Right ventricle myocardium superior (tissue), 1 donor: Measurements from ENCODE around the gene CCDC88C. TPM values are rescaled to one million over a fixed set of nuclear protein-coding genes. Genes with fewer than 3 reads are reported as not detected.
"Not testable (repeated sequence)": the region's sequence is repeated elsewhere in the genome, so short reads cannot be mapped to it uniquely, and the experiment has no call there.

Source experiments
- ATAC-seq: fragments of 200-7000 bp; cut with Tn5 transposase; one replicate; pipeline ENCODE4 v1.9.1; 2020; ENCODE audit warnings: mild to moderate bottlenecking; ENCODE audit not compliant: poor library complexity
- DNase-seq: peaks from one replicate; pipeline ENCODE4 v3.0.0-alpha.2; 2020
- intact Hi-C: fragments of 100-400 bp; cut with DNase I; formaldehyde crosslinking; loops from one replicate; pipeline ENCODE4 v1.11.2; 2022
- total RNA-seq: library from RNA; stranded (reverse); fragmentation: NEBNext Ultra II Directional; extraction: Animal tissue kit (Norgen Biotek cat#: 25700); gene quantifications from one replicate; pipeline ENCODE4 v1.2.1, GENCODE V29; 2021
- donor health status: DM: no; HTN: yes; CAD: no; lungs with severe emphysema.

CCDC88C gene
- total RNA-seq, 1 donor from 2014 or later: 2.9 TPM

DNA sequence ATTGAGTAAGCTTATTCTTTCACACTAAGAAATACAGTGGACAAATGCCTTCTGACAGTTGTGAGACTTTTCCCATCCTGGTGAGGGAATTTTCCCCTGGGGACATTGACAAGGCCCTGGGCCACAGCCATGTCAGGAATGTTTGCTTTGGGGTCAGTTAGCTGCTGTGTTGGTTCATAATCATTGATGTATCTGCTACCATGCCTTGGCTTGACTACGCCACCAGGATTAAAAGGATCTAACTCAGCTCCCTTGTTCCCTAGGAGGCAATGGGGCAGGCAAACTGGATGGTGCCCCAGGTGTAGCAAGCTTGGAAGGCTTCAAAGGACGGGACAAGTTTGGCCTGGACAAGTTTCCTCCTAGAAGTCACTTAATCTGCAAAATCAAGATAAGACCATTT is 3.1 kb upstream of the CCDC88C start:
- intact Hi-C loops: no loop called here
- DNase-seq (no peak), ATAC-seq (no peak)

GRCh38 chr14:91419451-91419850 is 1.8 kb upstream of the CCDC88C start:
- ATAC-seq (no peak), DNase-seq (no peak)
- intact Hi-C loops: loop anchor here (2.0 kb wide), 1 partner anchor 97 kb away; no protein-coding TSS in a partner anchor

DNA sequence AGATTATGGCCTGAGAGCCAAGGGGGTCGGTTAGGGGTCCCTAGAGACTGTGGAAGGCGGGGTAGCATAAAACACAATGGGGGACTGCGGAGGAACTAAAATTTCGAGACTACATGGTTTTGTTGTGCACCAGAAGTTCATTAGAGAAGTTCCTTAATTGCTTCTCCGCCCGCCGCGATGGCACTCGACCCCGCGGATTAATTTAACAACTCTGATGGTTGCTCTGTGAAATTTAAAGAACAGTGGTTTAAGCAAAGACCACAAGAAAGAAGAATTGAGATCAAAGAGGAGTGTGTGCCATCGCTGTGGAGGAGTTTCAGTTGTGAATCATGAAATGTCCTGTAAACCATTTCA is 1.4 kb upstream of the CCDC88C start:
- no peak for DNase-seq
- no peak for ATAC-seq
- intact Hi-C loops: loop anchor here (2.0 kb wide), 1 partner anchor 96 kb away; no protein-coding TSS in a partner anchor

DNA sequence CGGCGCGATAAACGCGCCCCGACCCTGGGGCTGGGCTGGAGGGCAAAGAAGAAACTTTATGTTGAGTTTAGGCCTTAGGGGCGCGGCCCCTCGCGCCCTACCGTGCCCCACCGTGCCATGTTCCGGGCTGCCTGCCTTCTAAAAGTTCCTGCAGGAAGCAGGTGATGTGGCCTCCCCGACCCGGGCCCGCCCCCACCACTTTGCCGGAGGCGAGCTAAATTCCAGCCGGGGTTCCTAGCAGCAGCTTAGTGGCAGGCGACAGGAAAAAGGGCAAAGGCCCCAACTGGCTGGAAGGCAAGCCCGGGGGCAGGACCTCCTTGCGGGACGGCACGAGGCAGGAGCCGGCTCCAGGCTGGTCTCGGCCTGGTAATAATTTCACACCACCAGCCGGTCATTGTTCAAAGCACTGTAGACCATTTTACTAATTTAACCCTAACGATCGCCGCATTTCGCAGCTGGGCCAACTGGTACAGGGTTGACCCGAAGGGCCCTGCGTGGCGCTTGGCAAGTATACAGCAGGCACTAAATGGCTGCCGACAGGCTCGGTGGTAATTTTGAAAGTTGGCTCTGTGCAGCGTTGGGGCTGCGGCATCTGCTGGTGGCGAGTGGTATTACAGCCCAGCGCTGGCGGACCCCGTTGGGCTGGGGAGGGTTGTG is 895 bp upstream of the CCDC88C start:
- intact Hi-C loops: loop anchor here (2.0 kb wide), 1 partner anchor 96 kb away; no protein-coding TSS in a partner anchor
- DNase-seq: peak; percentile 87
- ATAC-seq: peak; percentile 86

GRCh38 chr14:91417983-91418386 is 365 bp upstream of the CCDC88C start:
- no peak for DNase-seq
- peak; percentile 60 for ATAC-seq
- intact Hi-C loops: loop anchor here (2.0 kb wide), 1 partner anchor 95 kb away; no protein-coding TSS in a partner anchor

- intact Hi-C loops: no loop called here
- ATAC-seq: no peak
- no peak for DNase-seq
Observed at GRCh38 chr14:91416744-91417119, 888 bp downstream of the CCDC88C start.

GRCh38 chr14:91415794-91416743 is 1.6 kb downstream of the CCDC88C start:
- DNase-seq (no peak), ATAC-seq (no peak)
- intact Hi-C loops: no loop called here

GRCh38 chr14:91414475-91414833 is 3.2 kb downstream of the CCDC88C start:
- no peak for DNase-seq
- no peak for ATAC-seq
- intact Hi-C loops: no loop called here

DNA sequence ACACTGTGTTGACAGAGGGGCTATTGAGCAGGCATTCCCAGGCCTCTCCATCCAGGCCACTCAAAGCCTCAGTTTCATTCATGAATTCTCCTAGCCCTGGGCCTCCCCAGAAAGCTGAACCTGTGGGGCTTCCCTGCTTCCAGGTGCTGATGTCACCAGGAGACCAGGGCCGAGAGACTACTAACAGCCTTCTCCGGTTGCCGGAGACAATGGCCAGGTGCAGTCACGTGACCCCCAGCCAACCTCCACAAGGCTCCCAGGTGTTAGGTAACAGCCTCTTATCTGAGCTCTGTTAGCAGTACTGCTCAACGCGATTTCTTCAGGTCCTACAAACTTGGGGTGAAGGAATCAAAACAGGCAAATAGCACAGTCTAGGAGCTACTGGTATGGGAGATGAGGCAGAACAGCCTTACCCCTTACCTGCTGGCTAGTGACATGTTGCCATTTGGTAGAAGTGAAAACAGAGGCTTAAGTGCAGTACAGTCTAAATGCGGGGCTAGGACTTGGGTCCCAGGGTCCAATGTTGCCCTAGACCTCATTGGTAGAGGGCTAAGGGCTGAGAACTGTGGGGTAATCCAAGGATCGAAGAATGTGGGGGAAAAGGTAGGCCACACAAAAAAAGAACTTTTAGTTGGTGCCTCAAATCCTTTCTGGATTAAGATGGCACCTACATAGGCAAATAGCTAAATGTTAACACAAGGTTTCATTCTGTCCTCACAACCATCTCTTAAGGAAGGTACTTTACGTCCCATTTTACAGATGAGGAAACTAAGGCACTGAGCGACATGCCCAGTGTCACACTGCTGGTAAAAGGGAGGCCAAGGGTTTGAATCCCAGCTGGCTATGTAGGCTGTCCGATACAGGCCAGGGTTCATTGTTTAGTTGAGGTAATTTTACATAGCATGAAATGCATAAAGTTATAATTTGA is 3.8 kb downstream of the CCDC88C start:
- DNase-seq (no peak), ATAC-seq (no peak)
- intact Hi-C loops: no loop called here

- no peak for ATAC-seq
- intact Hi-C loops: no loop called here
- no peak for DNase-seq
Observed at GRCh38 chr14:91412939-91413338, 4.7 kb downstream of the CCDC88C start.

DNA sequence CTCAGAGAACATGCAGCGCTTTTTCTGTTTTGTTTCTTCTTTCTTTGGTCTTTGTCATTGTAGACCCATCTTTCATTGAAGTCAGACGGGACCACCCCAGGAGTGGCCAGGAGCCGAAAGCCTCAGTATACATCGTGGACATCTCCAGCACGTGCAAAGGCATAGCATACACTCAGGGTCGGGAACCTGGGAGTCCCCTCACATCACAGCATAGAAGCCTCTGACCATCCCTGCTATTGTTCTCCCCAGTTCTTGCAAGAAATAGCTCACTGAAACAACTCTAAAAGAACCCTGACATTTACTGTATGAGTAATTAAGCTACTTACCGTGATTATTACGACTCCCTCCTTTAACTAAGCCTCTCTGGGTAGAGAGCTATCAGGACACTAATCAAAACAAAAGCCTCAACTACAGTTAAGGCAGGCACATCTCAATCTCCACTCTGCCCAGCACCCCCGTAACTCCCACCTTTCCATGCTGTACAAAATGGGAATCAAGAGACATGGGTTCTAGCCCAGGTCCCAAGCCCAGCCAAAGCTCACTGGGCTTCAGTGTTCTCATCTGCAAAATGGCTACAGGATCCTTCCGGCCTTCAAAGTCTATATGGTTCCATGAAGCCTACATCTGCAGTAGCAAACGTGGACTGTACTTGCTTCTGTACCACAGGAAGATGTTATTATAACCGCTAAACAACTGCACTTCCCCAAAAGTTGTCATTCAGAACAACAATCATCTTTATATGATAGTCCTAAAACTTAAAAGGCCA is 6.7 kb downstream of the CCDC88C start:
- intact Hi-C loops: no loop called here

GRCh38 chr14:91409928-91410718 is 7.5 kb downstream of the CCDC88C start:
- intact Hi-C loops: no loop called here
- ATAC-seq (no peak), DNase-seq (no peak)

More for the DNA sequence above, 6.7 kb downstream of the CCDC88C start:
- ATAC-seq (no peak), DNase-seq (no peak)

GRCh38 chr14:91409240-91409639 is 8.4 kb downstream of the CCDC88C start:
- intact Hi-C loops, DNase-seq, ATAC-seq: not testable (repeated sequence)

GRCh38 chr14:91406982-91407381 is 10.6 kb downstream of the CCDC88C start:
- DNase-seq: no peak
- ATAC-seq: no peak
- intact Hi-C loops: no loop called here

DNA sequence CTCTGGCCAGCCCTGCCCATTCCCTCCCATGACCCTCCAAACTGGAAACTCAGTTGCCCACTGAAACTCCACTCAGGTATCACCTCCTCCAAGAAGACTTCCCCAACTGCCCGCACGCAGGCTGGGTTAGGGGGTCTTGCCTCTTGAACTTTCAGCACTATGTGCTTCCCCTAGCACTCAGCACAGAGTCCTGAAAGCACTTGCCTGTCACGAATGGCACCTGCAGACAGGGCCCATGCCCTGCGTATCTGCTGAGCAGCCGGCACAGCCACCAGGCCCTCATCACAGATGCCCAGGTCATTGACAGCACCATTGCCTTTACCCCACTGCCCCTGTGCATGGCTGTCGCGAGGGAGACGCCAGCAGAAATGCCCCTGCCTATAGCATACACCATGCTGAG is 11.2 kb downstream of the CCDC88C start:
- DNase-seq: no peak
- no peak for ATAC-seq
- intact Hi-C loops: no loop called here

DNA sequence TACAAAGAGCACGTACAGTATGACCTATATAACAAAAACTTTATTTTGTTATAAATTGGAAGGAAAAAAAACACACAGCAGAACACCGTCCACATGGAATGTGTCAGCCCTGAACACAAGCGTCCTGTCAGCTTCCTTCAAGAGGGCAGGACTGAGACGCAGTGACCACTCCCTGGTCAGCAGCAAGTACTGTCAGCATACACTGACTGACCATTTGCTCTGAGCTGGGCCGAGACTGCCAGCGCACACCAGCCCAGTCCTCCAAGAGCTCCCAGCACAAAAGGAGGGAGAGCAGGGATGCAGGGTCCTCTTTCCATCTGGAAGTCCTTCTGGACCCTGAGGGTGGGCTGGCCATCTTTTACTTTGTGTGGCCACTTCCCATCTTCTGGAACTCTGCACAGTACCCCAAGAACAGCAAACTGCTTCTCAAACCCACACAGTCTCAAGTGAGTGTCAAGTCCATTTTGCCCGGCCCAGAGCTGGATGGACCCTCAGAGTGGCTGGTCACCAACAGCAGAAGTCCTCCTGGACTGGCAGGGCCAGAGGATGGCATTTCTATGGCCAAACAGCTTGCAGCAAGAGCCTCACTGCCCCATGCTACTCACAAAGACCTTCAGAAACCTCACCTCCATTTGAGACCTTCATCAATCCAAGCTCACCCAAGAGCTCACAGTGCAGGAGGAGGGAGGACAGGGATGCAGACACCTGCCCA is 11.7 kb downstream of the CCDC88C start:
- intact Hi-C loops: no loop called here
- ATAC-seq (no peak), DNase-seq (no peak)

DNA sequence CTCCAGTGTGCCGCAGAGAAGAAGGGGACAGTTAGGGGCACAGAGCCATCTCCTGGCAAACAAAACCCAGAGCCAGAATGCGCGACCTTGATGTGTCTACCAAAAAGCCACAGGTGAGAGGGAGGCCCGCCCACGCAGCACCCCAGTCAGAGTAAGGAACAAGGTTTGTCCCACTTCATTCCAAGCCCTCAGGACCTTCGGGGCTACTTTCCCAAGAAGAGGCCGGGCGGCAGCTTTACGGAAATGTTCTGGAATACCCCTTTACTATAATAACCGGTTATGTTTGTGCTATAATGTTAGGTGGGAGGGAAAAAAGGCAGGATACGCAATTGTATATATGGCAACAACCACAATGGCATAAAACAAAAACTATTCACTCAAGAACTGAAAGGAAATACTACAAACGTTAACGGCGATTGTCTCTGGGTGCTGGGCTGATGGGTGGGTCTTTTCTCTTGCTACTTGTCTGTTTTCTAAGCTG is 12.3 kb downstream of the CCDC88C start:
- DNase-seq: no peak
- no peak for ATAC-seq
- intact Hi-C loops: no loop called here
